GM10248 (cell line): ENCODE data around the gene GBX1.

ENCODE experiments used
- CTCF ChIA-PET: fragments of 300-600 bp; sonication (Branson Sonifier 250); formaldehyde crosslinking; extraction: SDS; loops from one replicate; lab custom pipeline; 2021; ENCODE audit warnings: antibody characterized with exemption; lab: Yijun Ruan, JAX
- POLR2A ChIA-PET: fragments of 350-650 bp; sonication (Branson Sonifier 250); formaldehyde crosslinking; extraction: SDS; loops from one replicate; lab custom pipeline; 2020; ENCODE audit warnings: antibody characterized with exemption; lab: Yijun Ruan, JAX
- DNase-seq: peaks from one replicate; pipeline ENCODE4 v3.0.0; 2012; ENCODE audit errors: extremely low spot score
- TF ChIP-seq, protein P1 (sequence below): IDR thresholded peaks from 2 replicates; pipeline ENCODE4 v1.5.1; 2012; ENCODE audit warnings: mild to moderate bottlenecking, low read depth; ENCODE audit errors: extremely low read depth, missing control alignments, control extremely low read depth

GBX1 gene

DNA sequence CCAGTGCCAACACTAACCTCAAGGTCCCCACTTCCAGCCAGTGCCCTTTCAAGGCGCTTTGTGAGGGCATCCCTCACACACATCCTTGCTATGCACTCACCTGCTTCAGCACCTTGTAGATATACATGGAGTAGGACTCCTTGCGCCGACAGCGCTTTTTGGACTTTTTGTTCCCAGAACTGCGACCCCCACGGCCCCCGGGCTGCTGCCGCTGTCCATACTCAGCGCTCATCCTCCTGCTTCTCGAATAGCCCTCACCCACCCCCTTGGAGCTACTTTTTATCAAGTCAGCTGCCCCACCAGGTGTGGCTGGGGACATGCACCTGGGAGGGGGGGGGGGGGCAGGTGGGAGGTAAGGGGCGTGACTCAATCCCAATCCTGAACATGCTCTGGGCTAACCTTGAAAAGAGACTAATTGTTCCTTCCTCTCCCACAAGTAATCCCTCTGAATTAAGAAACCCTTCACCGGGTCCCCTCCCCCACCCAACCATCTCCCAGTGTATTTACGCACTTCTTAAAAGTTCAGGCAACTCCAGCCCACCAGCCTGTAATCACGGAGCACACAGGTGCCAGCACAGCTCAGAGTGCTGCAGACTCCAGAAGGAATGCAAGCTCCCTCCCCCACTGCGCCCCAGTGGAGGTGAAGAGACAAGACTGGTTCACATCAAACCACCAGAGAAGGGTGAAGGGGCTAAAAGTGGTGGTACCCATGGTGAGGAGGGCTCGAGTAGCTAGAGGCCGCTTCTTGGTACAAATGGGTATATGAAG lies 42.8 kb upstream of the GBX1 start, which contains the start of gene H2BK1:
TSS of gene H2BK1 (minus strand) at position 402 of the 768 bp plus-strand sequence. CDS start at position 232, 170 bp downstream.
- TF ChIP-seq, protein P1, sequence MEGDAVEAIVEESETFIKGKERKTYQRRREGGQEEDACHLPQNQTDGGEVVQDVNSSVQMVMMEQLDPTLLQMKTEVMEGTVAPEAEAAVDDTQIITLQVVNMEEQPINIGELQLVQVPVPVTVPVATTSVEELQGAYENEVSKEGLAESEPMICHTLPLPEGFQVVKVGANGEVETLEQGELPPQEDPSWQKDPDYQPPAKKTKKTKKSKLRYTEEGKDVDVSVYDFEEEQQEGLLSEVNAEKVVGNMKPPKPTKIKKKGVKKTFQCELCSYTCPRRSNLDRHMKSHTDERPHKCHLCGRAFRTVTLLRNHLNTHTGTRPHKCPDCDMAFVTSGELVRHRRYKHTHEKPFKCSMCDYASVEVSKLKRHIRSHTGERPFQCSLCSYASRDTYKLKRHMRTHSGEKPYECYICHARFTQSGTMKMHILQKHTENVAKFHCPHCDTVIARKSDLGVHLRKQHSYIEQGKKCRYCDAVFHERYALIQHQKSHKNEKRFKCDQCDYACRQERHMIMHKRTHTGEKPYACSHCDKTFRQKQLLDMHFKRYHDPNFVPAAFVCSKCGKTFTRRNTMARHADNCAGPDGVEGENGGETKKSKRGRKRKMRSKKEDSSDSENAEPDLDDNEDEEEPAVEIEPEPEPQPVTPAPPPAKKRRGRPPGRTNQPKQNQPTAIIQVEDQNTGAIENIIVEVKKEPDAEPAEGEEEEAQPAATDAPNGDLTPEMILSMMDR: no peak
- POLR2A ChIA-PET: no interaction called here
- CTCF ChIA-PET: interaction anchor here (1.3 to 1.9 kb wide), 2 partner anchors 34 to 42 kb away, joined by 4 read pairs; no protein-coding TSS in a partner anchor

DNA sequence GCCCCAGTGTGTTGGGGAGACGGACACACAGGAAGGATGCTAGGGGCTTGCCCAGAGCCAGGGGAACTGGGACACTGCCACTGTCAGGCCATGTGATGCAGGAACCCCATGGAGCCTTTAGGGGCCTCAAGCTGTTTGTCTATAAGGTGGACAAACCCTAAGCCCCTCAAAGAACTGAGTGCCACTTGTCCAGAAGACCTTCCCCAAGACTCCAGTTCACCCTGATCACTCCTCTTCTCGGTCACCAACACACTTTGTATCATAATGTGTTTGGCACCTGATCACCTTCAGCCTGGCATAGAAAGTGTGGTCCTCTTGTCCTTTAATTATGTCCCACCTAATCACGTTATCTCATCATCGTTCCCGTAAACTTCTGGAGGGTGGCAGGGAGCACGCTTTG lies 42.1 kb upstream of the GBX1 start:
- no peak for DNase-seq
- CTCF ChIA-PET: interaction anchor here (1.2 kb wide), 1 partner anchor 35 kb away, joined by 3 read pairs; no protein-coding TSS in a partner anchor
- TF ChIP-seq, protein P1: no peak
- POLR2A ChIA-PET: no interaction called here

More for the DNA sequence above, 42.8 kb upstream of the GBX1 start, which contains the start of gene H2BK1:
- no peak for DNase-seq

DNA sequence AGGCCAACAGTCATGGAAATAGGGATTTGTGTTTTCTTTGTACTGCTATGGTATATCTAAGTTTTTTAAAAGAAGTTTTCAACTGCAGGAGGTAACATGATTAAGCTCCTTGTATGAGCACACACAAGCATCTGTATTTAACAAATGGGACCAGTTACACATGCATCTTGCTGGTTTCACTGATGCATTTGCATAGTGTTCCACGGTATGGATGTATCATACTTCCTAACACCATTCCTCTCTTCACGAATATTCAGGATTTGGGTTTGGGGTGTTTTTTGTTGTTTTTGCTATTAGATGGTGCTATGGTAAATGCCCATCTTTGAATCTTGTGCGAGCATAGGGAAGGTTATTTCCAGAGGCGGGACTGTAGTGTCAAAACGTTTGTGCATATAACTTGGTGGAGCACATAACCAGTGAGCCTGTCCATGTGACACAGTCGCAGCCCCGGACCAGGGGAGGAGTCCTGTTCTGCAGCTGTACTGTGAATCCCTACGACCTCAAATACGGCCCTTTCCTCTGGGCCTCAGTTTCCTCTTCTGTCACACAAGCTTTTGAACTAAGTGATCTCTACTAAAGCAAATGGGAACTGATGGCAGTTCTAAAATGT lies 40.9 kb upstream of the GBX1 start:
- no peak for DNase-seq
- POLR2A ChIA-PET: no interaction called here
- CTCF ChIA-PET: interaction anchor here (1.2 to 1.4 kb wide), 3 partner anchors 11 to 36 kb away, joined by 3 to 4 read pairs (median 4); no protein-coding TSS in a partner anchor
- TF ChIP-seq, protein P1: no peak

DNA sequence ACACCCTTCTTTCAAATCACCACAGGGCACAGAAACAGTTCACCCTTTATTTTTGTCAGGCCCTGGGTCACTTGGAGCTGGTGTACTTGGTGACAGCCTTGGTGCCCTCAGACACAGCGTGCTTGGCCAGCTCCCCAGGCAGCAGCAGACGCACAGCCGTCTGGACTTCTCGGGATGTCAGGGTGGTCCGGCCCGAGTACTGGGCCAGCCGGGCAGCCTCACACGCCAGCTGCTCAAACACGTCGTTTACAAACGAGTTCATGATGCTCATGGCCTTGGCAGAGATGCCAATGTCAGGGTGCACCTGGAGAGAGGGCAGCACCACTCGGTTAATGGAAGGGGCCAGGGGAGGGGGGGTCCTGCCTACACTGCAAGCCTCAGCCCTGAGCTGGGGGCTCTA lies 40.3 kb upstream of the GBX1 start:
- ChIA-PET CTCF (interaction anchor here (1.2 to 1.6 kb wide), 3 partner anchors 11 to 36 kb away, joined by 4 to 6 read pairs (median 4); no protein-coding TSS in a partner anchor), POLR2A (no interaction called here)
- TF ChIP-seq, protein P1: no peak
- DNase-seq: no peak

DNA sequence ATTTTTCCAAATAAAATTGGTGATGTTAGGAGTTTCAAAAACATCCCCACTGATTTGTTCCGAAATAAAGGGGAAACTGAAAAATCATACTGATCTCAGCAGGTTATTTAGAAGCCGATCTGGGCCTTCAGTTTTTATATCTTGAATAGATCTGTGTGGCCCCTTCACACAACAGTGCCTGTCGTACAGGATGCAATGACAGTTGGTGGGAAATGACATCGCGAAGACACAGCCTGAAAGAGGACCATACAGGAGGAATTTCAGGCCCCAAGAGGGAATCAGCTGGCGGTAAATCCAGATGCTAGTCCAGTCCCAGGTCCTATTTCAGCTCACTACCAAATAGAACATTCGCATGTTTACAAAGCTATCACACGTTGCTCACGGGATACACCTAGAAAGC lies 39.8 kb upstream of the GBX1 start:
- CTCF ChIA-PET: interaction anchor here (1.1 to 1.6 kb wide), 5 partner anchors 12 to 83 kb away, joined by 3 to 6 read pairs (median 4); no protein-coding TSS in a partner anchor
- TF ChIP-seq, protein P1: no peak
- DNase-seq: no peak
- POLR2A ChIA-PET: no interaction called here

DNA sequence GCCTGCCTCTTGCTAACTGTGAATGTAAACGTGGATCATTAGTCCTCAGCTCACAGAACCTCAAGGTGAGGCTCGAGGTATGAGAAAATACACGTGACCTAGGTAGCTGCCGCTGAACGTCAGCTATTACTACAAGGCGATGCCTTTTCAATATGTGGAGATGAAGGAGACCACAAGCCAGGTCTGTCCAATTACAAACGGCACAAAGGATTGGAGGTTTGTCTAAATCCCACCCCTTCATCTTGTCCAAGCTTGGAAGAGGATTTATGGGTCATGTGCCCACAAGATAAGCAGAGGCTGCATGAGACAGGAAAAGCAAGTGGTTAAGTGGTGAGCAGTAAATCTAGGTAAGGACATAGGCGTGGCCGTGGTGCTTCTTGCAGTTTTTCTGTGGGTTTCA lies 39.4 kb upstream of the GBX1 start:
- ChIA-PET CTCF (interaction anchor here (0.8 to 1.6 kb wide), 7 partner anchors 19 to 83 kb away, joined by 3 to 6 read pairs (median 3); no protein-coding TSS in a partner anchor), POLR2A (no interaction called here)
- no peak for DNase-seq
- TF ChIP-seq, protein P1: no peak
